ENCODE measurements around the gene ZBTB21.

- TF ChIP-seq CTCF (IDR thresholded peaks at IDR 0.05) (no peak), POLR2A (IDR thresholded peaks at IDR 0.05) (no peak)
These were observed 68.2 kb downstream of the ZBTB21 start for GRCh38 chr21:41941941-41942340.
